Tibial nerve (tissue), 4 donors: Measurements from ENCODE around the gene TGFB1I1. TPM values are rescaled to one million over a fixed set of nuclear protein-coding genes. Genes with fewer than 3 reads are reported as not detected.

Source experiments
- DNase-seq, 2 donors: peaks; one replicate each; pipeline ENCODE4 v3.0.0-alpha.2; 2019; ENCODE audit warnings: low spot score in 2 of 2
- H3K27ac ChIP-seq, 4 donors: fragments of 200-600 bp; sonication (generic) in 3 of 4; one replicate each; pipeline ENCODE4 v1.5.1; 2017 to 2019; ENCODE audit warnings: mild to moderate bottlenecking in 1 of 4
- H3K27me3 ChIP-seq, 2 donors: fragments of 200-600 bp; sonication (generic) in 1 of 2; one replicate each; pipeline versions ENCODE4 v1.5.1 to v1.6.0; 2017 to 2019
- H3K36me3 ChIP-seq, 3 donors: fragments of 200-600 bp; sonication (generic); one replicate each; pipeline ENCODE4 v1.5.1; 2018 to 2019
- H3K4me1 ChIP-seq, 4 donors: fragments of 200-600 bp; sonication (generic) in 3 of 4; one replicate each; pipeline ENCODE4 v1.5.1; 2017 to 2019
- H3K4me3 ChIP-seq, 4 donors: fragments of 200-600 bp; sonication (generic) in 3 of 4; one replicate each; pipeline ENCODE4 v1.5.1; 2017 to 2019; ENCODE audit warnings: mild to moderate bottlenecking in 1 of 4, moderate library complexity in 1 of 4
- H3K9me3 ChIP-seq, 4 donors: fragments of 200-600 bp; sonication (generic) in 3 of 4; one replicate each; pipeline ENCODE4 v1.5.1; 2017 to 2019
- CTCF ChIP-seq, 5 experiments: fragments of 200-600 bp in 3 of 5; fragments of 450-650 bp in 2 of 5; sonication (generic) in 3 of 5; IDR thresholded peaks; one replicate each; pipeline ENCODE4 v1.5.1; 2016 to 2019; ENCODE audit warnings: antibody characterized with exemption in 5 of 5, mild to moderate bottlenecking in 3 of 5, moderate library complexity in 2 of 5
- EP300 ChIP-seq, 2 donors: sonication (generic); formaldehyde crosslinking; IDR thresholded peaks; one replicate each; pipeline ENCODE4 v1.6.1; 2017; ENCODE audit warnings: antibody characterized with exemption in 2 of 2, mild to moderate bottlenecking in 1 of 2
- POLR2A ChIP-seq, 2 donors: fragments of 450-650 bp; IDR thresholded peaks; one replicate each; pipeline ENCODE4 v1.6.1; 2017; ENCODE audit warnings: antibody characterized with exemption in 2 of 2, mild to moderate bottlenecking in 2 of 2, moderate library complexity in 2 of 2
- WGBS, 2 donors: methylation state at CpG; one replicate each; pipeline ENCODE4 v1.1.5; 2018; 5-methylcytosine and 5-hydroxymethylcytosine counted together
- total RNA-seq, 4 donors: library from RNA; depleted of rRNA; stranded (reverse); fragments of >200 nt; gene quantifications; one replicate each; pipeline ENCODE4 v1.1.0, GENCODE V29; 2016

Gene TGFB1I1
- total RNA-seq, 4 donors from 2014 or later, result 29.3 to 68.7 (median 53.5) TPM

GRCh38 chr16:31484491-31485171 lies 12.7 kb downstream of the TGFB1I1 start:
- Histone ChIP-seq H3K36me3 (peaks cover 0 to under 1% (median 0%) of the 10 kb centered on the region in 3 donors), H3K27me3 (no peaks in the 10 kb centered on the region), H3K4me1 (peaks cover 0 to 36% (median 16%) of the 10 kb centered on the region in 4 donors), H3K27ac (no peak overlapping the region), H3K4me3 (no peak overlapping the region), H3K9me3 (no peaks in the 10 kb centered on the region)
- TF ChIP-seq POLR2A (IDR thresholded peaks at IDR 0.05), result no peak
- no peak for TF ChIP-seq CTCF (IDR thresholded peaks at IDR 0.05)
- TF ChIP-seq EP300 (IDR thresholded peaks at IDR 0.05), result no peak
- no peak for DNase-seq
- WGBS, 2 donors, result 39 to 41% methylated on average over 11 to 14 of the region's 14 CpGs

- DNase-seq, result no peak
- WGBS, 2 donors, result 91 to 96% methylated on average over 15 to 17 of the region's 17 CpGs
- TF ChIP-seq EP300 (IDR thresholded peaks at IDR 0.05) (no peak), CTCF (IDR thresholded peaks at IDR 0.05) (no peak), POLR2A (IDR thresholded peaks at IDR 0.05) (no peak)
Measured at GRCh38 chr16:31485571-31485970, 13.6 kb downstream of the TGFB1I1 start.

GRCh38 chr16:31486045-31486444 lies 14.1 kb downstream of the TGFB1I1 start:
- no peak for TF ChIP-seq POLR2A (IDR thresholded peaks at IDR 0.05)
- TF ChIP-seq CTCF (IDR thresholded peaks at IDR 0.05), result no peak
- no peak for TF ChIP-seq EP300 (IDR thresholded peaks at IDR 0.05)
- Histone ChIP-seq H3K36me3 (peaks cover 0 to 15% (median 0%) of the 10 kb centered on the region in 3 donors), H3K4me1 (peaks cover 0 to 26% (median 16%) of the 10 kb centered on the region in 4 donors), H3K27ac (no peak overlapping the region), H3K9me3 (no peaks in the 10 kb centered on the region), H3K27me3 (no peaks in the 10 kb centered on the region), H3K4me3 (no peak overlapping the region)
- no peak for DNase-seq
- WGBS, 2 donors, result 97 to 100% methylated on average over 4 to 5 of the region's 5 CpGs

More at GRCh38 chr16:31485571-31485970, 13.6 kb downstream of the TGFB1I1 start:
- no peak overlapping the region for H3K27ac ChIP-seq
- H3K36me3 ChIP-seq, result peaks cover 0 to 10% (median 0%) of the 10 kb centered on the region in 3 donors
- peaks cover 0 to 29% (median 16%) of the 10 kb centered on the region in 4 donors for H3K4me1 ChIP-seq
- H3K4me3 ChIP-seq, result no peak overlapping the region
- no peaks in the 10 kb centered on the region for H3K9me3 ChIP-seq
- H3K27me3 ChIP-seq, result no peaks in the 10 kb centered on the region

- no peak for DNase-seq
- WGBS, 2 donors, result 6 to 9% methylated on average over 37 to 46 of the region's 48 CpGs
- H3K36me3 ChIP-seq, result peaks cover 0 to 25% (median 4%) of the 10 kb centered on the region in 3 donors
Measured at GRCh38 chr16:31487071-31487719, 15.2 kb downstream of the TGFB1I1 start.

More at GRCh38 chr16:31487071-31487719, 15.2 kb downstream of the TGFB1I1 start:
- Histone ChIP-seq H3K27ac (no peak overlapping the region), H3K27me3 (no peaks in the 10 kb centered on the region), H3K4me1 (peaks cover 0 to 26% (median 16%) of the 10 kb centered on the region in 4 donors), H3K4me3 (peak overlapping the region; percentile 32 to 81 (median 60)), H3K9me3 (no peaks in the 10 kb centered on the region)
- TF ChIP-seq EP300 (IDR thresholded peaks at IDR 0.05), result no peak
- no peak for TF ChIP-seq POLR2A (IDR thresholded peaks at IDR 0.05)
- TF ChIP-seq CTCF (IDR thresholded peaks at IDR 0.05), result no peak
